ENCODE results near the gene CERS3.

The CERS3 gene

DNA sequence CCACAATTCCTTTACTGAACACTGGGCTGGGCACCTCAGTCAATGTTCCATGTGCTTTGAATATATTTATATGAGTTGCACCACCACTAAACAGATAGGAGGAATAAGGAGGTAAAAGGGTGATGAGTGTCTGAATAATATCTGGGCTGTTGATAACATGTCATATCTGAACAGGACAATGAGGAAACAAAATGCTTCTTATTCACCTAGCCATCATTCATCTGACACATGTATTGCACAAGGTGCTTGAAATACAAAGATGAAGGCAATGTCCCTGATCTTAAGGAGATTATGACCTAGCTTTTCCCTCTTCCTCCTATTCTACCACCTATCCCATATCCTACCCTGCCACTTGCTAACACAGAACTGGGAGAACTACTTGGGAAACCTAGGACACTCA is 8.0 kb upstream of the CERS3 start:
- Histone ChIP-seq H3K9me2 (replicated peaks; ENCODE audit: insufficient read depth, low read length) (no peaks in the 10 kb centered on the region), H3F3A (ENCODE audit: insufficient read depth) (no peaks in the 10 kb centered on the region), H3K9me3 (ENCODE audit: insufficient read depth, low read length) (no peaks in the 10 kb centered on the region), H3K27ac (ENCODE audit: low read depth, low read length) (no peak overlapping the region), H3K79me2 (ENCODE audit: insufficient read depth, low read length) (no peaks in the 10 kb centered on the region), H3K36me3 (ENCODE audit: low read length) (no peaks in the 10 kb centered on the region), H4K20me1 (ENCODE audit: low read depth, low read length) (no peaks in the 10 kb centered on the region), H3K9ac (ENCODE audit: low read length) (no peak overlapping the region), H3K4me2 (ENCODE audit: low read depth, low read length, poor library complexity, severe bottlenecking) (no peak overlapping the region), H3K27me3 (ENCODE audit: low read length) (no peaks in the 10 kb centered on the region), H2AFZ (ENCODE audit: low read depth, low read length, severe bottlenecking) (no peak overlapping the region), H3K4me3 (ENCODE audit: insufficient read depth, low read length, poor library complexity, severe bottlenecking) (no peak overlapping the region)
- TF ChIP-seq, protein P1, sequence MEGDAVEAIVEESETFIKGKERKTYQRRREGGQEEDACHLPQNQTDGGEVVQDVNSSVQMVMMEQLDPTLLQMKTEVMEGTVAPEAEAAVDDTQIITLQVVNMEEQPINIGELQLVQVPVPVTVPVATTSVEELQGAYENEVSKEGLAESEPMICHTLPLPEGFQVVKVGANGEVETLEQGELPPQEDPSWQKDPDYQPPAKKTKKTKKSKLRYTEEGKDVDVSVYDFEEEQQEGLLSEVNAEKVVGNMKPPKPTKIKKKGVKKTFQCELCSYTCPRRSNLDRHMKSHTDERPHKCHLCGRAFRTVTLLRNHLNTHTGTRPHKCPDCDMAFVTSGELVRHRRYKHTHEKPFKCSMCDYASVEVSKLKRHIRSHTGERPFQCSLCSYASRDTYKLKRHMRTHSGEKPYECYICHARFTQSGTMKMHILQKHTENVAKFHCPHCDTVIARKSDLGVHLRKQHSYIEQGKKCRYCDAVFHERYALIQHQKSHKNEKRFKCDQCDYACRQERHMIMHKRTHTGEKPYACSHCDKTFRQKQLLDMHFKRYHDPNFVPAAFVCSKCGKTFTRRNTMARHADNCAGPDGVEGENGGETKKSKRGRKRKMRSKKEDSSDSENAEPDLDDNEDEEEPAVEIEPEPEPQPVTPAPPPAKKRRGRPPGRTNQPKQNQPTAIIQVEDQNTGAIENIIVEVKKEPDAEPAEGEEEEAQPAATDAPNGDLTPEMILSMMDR (IDR thresholded peaks at IDR 0.05; ENCODE audit: insufficient read depth, low read length, poor library complexity, severe bottlenecking) = no peak
- TF ChIP-seq EZH2phosphoT487 (conservative IDR thresholded peaks at IDR 0.05; ENCODE audit: low read length) = no peak

DNA sequence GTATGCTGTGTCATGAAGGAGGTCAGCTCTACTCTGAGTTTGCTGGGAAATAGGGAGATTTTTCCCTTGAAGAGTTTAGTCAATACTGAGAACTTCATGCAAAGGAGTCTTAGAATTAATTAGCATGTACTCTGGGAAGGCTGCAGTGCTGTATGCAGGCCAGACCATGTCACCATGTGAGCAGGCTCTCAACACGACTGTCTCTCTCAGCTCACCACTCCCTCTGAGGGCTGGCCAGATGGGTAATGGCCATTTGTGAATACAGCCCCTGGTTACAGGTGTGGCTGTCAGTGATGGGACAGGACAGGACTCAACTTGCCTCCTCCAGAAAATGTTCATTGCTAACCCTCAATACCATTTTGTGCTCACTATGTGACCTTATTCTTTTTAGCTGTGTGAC is 5.1 kb upstream of the CERS3 start:
- H4K20me1 ChIP-seq (ENCODE audit: low read depth, low read length) = no peaks in the 10 kb centered on the region
- no peak overlapping the region for H3K27ac ChIP-seq (ENCODE audit: low read depth, low read length)
- TF ChIP-seq EZH2phosphoT487 (conservative IDR thresholded peaks at IDR 0.05; ENCODE audit: low read length) = no peak
- TF ChIP-seq, protein P1 (IDR thresholded peaks at IDR 0.05; ENCODE audit: insufficient read depth, low read length, poor library complexity, severe bottlenecking) = no peak
- H3K27me3 ChIP-seq (ENCODE audit: low read length) = no peaks in the 10 kb centered on the region
- no peaks in the 10 kb centered on the region for H3F3A ChIP-seq (ENCODE audit: insufficient read depth)
- H3K4me2 ChIP-seq (ENCODE audit: low read depth, low read length, poor library complexity, severe bottlenecking) = no peak overlapping the region
- H3K9me3 ChIP-seq (ENCODE audit: insufficient read depth, low read length) = no peaks in the 10 kb centered on the region
- H3K9ac ChIP-seq (ENCODE audit: low read length) = no peak overlapping the region
- H3K36me3 ChIP-seq (ENCODE audit: low read length) = no peaks in the 10 kb centered on the region
- no peak overlapping the region for H3K4me3 ChIP-seq (ENCODE audit: insufficient read depth, low read length, poor library complexity, severe bottlenecking)
- H2AFZ ChIP-seq (ENCODE audit: low read depth, low read length, severe bottlenecking) = no peak overlapping the region
- H3K79me2 ChIP-seq (ENCODE audit: insufficient read depth, low read length) = no peaks in the 10 kb centered on the region
- H3K9me2 ChIP-seq (replicated peaks; ENCODE audit: insufficient read depth, low read length) = no peaks in the 10 kb centered on the region

DNA sequence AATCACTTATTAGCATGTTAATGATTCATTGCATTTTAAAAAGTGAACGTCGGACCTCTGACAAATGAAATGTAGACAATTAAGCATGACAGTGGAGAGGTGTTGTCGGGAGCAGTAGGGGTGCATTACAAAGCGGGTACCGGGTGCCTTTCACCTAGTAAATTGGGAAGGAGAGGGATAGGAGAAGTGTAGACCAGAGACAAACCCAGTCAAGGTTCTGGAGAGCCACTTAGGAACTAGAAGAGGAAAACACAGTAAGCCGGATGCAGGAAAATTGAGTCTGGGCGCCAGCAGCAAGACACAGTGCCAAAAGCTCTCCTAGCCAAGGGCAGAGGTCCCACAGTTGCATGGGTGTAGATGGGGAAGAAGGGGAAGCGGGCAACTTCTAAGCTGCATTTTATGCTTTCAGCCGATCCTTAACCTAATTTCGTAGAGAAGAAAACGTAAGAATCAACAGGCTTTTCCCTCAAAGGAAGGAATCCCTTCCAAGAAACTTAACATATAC is 3.1 kb upstream of the CERS3 start:
- Histone ChIP-seq H3K9me3 (ENCODE audit: insufficient read depth, low read length) (no peaks in the 10 kb centered on the region), H3K36me3 (ENCODE audit: low read length) (no peaks in the 10 kb centered on the region), H3K9me2 (replicated peaks; ENCODE audit: insufficient read depth, low read length) (no peaks in the 10 kb centered on the region), H2AFZ (ENCODE audit: low read depth, low read length, severe bottlenecking) (no peak overlapping the region), H3K27ac (ENCODE audit: low read depth, low read length) (no peak overlapping the region), H3K9ac (ENCODE audit: low read length) (no peak overlapping the region), H3K27me3 (ENCODE audit: low read length) (no peaks in the 10 kb centered on the region), H3F3A (ENCODE audit: insufficient read depth) (no peaks in the 10 kb centered on the region), H3K79me2 (ENCODE audit: insufficient read depth, low read length) (no peaks in the 10 kb centered on the region), H4K20me1 (ENCODE audit: low read depth, low read length) (no peaks in the 10 kb centered on the region), H3K4me2 (ENCODE audit: low read depth, low read length, poor library complexity, severe bottlenecking) (no peak overlapping the region), H3K4me3 (ENCODE audit: insufficient read depth, low read length, poor library complexity, severe bottlenecking) (no peak overlapping the region)
- no peak for TF ChIP-seq EZH2phosphoT487 (conservative IDR thresholded peaks at IDR 0.05; ENCODE audit: low read length)
- TF ChIP-seq, protein P1 (IDR thresholded peaks at IDR 0.05; ENCODE audit: insufficient read depth, low read length, poor library complexity, severe bottlenecking) = no peak
